ENCODE measurements around the gene PGGHG. TPM values are rescaled to one million over a fixed set of nuclear protein-coding genes. Genes with fewer than 3 reads are reported as not detected.

The PGGHG gene
- total RNA-seq, 1 experiment from 2014 or later: 8.5 TPM

DNA sequence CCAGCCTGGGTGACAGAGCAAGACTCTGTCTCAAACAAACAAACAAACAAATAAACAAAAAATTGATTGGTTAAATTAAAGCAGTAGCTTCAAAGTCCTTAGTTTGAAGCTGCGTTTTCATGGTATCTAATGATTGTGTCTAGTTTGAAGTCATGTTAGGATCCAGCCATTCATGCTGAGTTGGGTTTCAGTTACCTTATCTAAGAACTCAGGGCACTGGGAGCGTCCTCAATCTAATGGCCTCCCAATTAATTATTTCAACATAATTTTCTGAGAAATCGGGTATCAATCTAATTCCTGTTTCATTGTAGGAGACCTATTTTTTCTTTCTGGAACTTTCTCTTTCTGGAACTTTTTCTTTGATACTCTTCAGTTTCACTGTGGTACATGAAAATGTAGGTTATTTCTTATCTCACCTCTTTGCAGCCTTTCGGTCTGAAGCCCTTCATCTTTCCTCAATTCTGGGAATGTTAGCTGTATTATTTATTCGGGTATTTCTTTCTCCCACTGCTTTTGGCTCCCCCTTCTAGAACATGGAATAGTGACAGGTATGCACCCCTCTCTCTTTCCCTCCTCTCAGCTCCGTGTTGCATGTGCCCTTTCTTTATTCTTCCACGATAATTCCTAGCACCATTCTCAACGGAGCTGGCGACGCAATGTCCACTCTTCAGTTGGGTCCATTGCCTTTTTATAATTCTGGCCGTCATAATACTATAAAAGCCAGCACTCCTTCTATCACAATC lies 56.1 kb downstream of the PGGHG start:
- H3K27me3 ChIP-seq: 0 out of 2 replicates have a peak, but pooled peaks cover 3% of the 10 kb centered on the region
- no peak overlapping the region for H3K27ac ChIP-seq

More for the DNA sequence above, 56.1 kb downstream of the PGGHG start:
- no peak for DNase-seq
- Histone ChIP-seq H3K36me3 (no peaks in the 10 kb centered on the region), H3K4me3 (no peak overlapping the region), H3K9me3 (replicated peaks) (no peaks in the 10 kb centered on the region), H3K4me1 (no peaks in the 10 kb centered on the region; the same call in 1 of the 2 replicates)

Other genes starting within 250 kb of the PGGHG start
- gene SCGB1C1, start 96.0 kb upstream of the PGGHG start, total RNA-seq (2014; rRNA removed; shearing (Covaris generic)): not detected in 2 replicates
- 20.8 and 22.6 TPM in 2 replicates for gene BET1L, start 81.7 kb upstream of the PGGHG start, total RNA-seq (2014; rRNA removed; shearing (Covaris generic))
- gene RIC8A, start 81.4 kb upstream of the PGGHG start, total RNA-seq (2014; rRNA removed; shearing (Covaris generic)): 98.3 and 106 TPM in 2 replicates
- gene SIRT3, start 52.8 kb upstream of the PGGHG start, total RNA-seq (2014; rRNA removed; shearing (Covaris generic)): 11.0 and 17.2 TPM in 2 replicates
- gene PSMD13, start 52.1 kb upstream of the PGGHG start, total RNA-seq (2014; rRNA removed; shearing (Covaris generic)): 127 and 131 TPM in 2 replicates
- gene NLRP6, start 10.7 kb upstream of the PGGHG start, total RNA-seq (2014; rRNA removed; shearing (Covaris generic)): not detected in 2 replicates
- gene IFITM5, start 10.4 kb downstream of the PGGHG start, total RNA-seq (2014; rRNA removed; shearing (Covaris generic)): not detected in 2 replicates
- gene IFITM2, start 18.7 kb downstream of the PGGHG start, total RNA-seq (2014; rRNA removed; shearing (Covaris generic)): 38.4 and 40.0 TPM in 2 replicates
- 4.9 and 7.4 TPM in 2 replicates for gene IFITM1, start 24.9 kb downstream of the PGGHG start, total RNA-seq (2014; rRNA removed; shearing (Covaris generic))
- 100 and 101 TPM in 2 replicates for gene IFITM3, start 31.7 kb downstream of the PGGHG start, total RNA-seq (2014; rRNA removed; shearing (Covaris generic))
- 0.08 TPM in 1 of 2 replicates, not detected in the other for gene B4GALNT4, start 80.4 kb downstream of the PGGHG start, total RNA-seq (2014; rRNA removed; shearing (Covaris generic))
- gene PKP3, start 105.1 kb downstream of the PGGHG start, total RNA-seq (2014; rRNA removed; shearing (Covaris generic)): 0.18 TPM in 1 of 2 replicates, not detected in the other
- not detected in 2 replicates for gene SIGIRR, start 125.9 kb downstream of the PGGHG start, total RNA-seq (2014; rRNA removed; shearing (Covaris generic))
- gene ANO9, start 152.9 kb downstream of the PGGHG start, total RNA-seq (2014; rRNA removed; shearing (Covaris generic)): 0.61 and 0.73 TPM in 2 replicates
- 30.9 and 34.4 TPM in 2 replicates for gene PTDSS2, start 161.2 kb downstream of the PGGHG start, total RNA-seq (2014; rRNA removed; shearing (Covaris generic))
- gene RNH1, start 218.1 kb downstream of the PGGHG start, total RNA-seq (2014; rRNA removed; shearing (Covaris generic)): 82.4 and 84.7 TPM in 2 replicates
- gene HRAS, start 246.4 kb downstream of the PGGHG start, total RNA-seq (2014; rRNA removed; shearing (Covaris generic)): 75.7 and 80.1 TPM in 2 replicates
- 0.08 and 0.20 TPM in 2 replicates for gene LRRC56, start 248.4 kb downstream of the PGGHG start, total RNA-seq (2014; rRNA removed; shearing (Covaris generic))

Measured in SJCRH30 (cell line).